Endometrial microvascular endothelial cells (primary cell): ENCODE results near the gene ARRDC5. TPM values are rescaled to one million over a fixed set of nuclear protein-coding genes. Genes with fewer than 3 reads are reported as not detected.
"Not testable (repeated sequence)": the region's sequence is repeated elsewhere in the genome, so short reads cannot be mapped to it uniquely, and the experiment has no call there.

Source experiments
- in situ Hi-C: cut with HindIII; loops from 2 replicates; pipeline ENCODE4 v1.10.0; 2017; ENCODE audit warnings: low sequenced_read_pairs, low pct_unique_long_range_greater_than_20kb; ENCODE audit errors: inconsistent ontology term
- total RNA-seq: library from RNA; depleted of rRNA; stranded (reverse); fragments of >200 nt; gene quantifications from one replicate; pipeline ENCODE4 v1.2.3, GENCODE V29; 2015; ENCODE audit errors: inconsistent ontology term

ARRDC5 gene
- not detected for total RNA-seq

- in situ Hi-C loops = no loop called here
Observed at GRCh38 chr19:4902796-4903195, at the start of gene ARRDC5. TSS of gene ARRDC5 (minus strand) at chr19:4902896. CDS start at chr19:4902825, 71 bp downstream.

GRCh38 chr19:4951656-4952055 is 49.0 kb upstream of the ARRDC5 start:
- in situ Hi-C loops = no loop called here

GRCh38 chr19:4950650-4951049 is 48.0 kb upstream of the ARRDC5 start:
- in situ Hi-C loops = not testable (repeated sequence)

- in situ Hi-C loops = not testable (repeated sequence)
Observed at GRCh38 chr19:4941638-4942169, 39.0 kb upstream of the ARRDC5 start.

GRCh38 chr19:4939466-4939865 is 36.8 kb upstream of the ARRDC5 start:
- in situ Hi-C loops = no loop called here

GRCh38 chr19:4938461-4938860 is 35.8 kb upstream of the ARRDC5 start:
- in situ Hi-C loops = not testable (repeated sequence)

- in situ Hi-C loops = no loop called here
Observed at GRCh38 chr19:4937060-4937459, 34.4 kb upstream of the ARRDC5 start.

GRCh38 chr19:4935444-4935843 is 32.7 kb upstream of the ARRDC5 start:
- in situ Hi-C loops = no loop called here

GRCh38 chr19:4933528-4933927 is 30.8 kb upstream of the ARRDC5 start:
- in situ Hi-C loops = no loop called here

- in situ Hi-C loops = no loop called here
Observed at GRCh38 chr19:4932711-4933110, 30.0 kb upstream of the ARRDC5 start.

- in situ Hi-C loops = no loop called here
Observed at GRCh38 chr19:4930664-4931063, 28.0 kb upstream of the ARRDC5 start.

GRCh38 chr19:4929186-4929585 is 26.5 kb upstream of the ARRDC5 start:
- in situ Hi-C loops = no loop called here

- in situ Hi-C loops = no loop called here
Observed at GRCh38 chr19:4923276-4923747, 20.6 kb upstream of the ARRDC5 start.

GRCh38 chr19:4922530-4923275 is 20.0 kb upstream of the ARRDC5 start:
- in situ Hi-C loops = no loop called here

- in situ Hi-C loops = no loop called here
Observed at GRCh38 chr19:4916292-4917082, 13.8 kb upstream of the ARRDC5 start.

GRCh38 chr19:4914736-4915501 is 12.2 kb upstream of the ARRDC5 start:
- in situ Hi-C loops = no loop called here

GRCh38 chr19:4913996-4914735 is 11.5 kb upstream of the ARRDC5 start:
- in situ Hi-C loops = no loop called here
